RWPE2 (cell line): ENCODE data around the gene ARAP2.

ENCODE experiments used
- ATAC-seq: fragments of 200-7000 bp; cut with Tn5 transposase; 3 replicates; pipeline ENCODE4 v1.9.1; 2021; ENCODE audit warnings: low read depth
- DNase-seq: peaks from one replicate; pipeline ENCODE4 v3.0.0-alpha.2; 2020; ENCODE audit warnings: low spot score
- H3K27ac ChIP-seq: fragments of 450-650 bp; 2 replicates; pipeline ENCODE4 v1.5.1; 2017; ENCODE audit warnings: mild to moderate bottlenecking; ENCODE audit not compliant: poor library complexity, severe bottlenecking
- H3K27me3 ChIP-seq: fragments of 250-450 bp; sonication (Bioruptor Pico); 2 replicates; pipeline ENCODE4 v1.5.1; 2021; ENCODE audit warnings: mild to moderate bottlenecking, moderate library complexity; ENCODE audit not compliant: insufficient read depth, poor library complexity, severe bottlenecking
- H3K36me3 ChIP-seq: fragments of 250-450 bp; sonication (Bioruptor Pico); 2 replicates; pipeline ENCODE4 v1.5.1; 2020; ENCODE audit warnings: low read depth, mild to moderate bottlenecking, moderate library complexity
- H3K4me1 ChIP-seq: fragments of 250-450 bp; sonication (Bioruptor Pico); 2 replicates; pipeline ENCODE4 v1.5.1; 2021; ENCODE audit warnings: mild to moderate bottlenecking, moderate library complexity; ENCODE audit not compliant: insufficient read depth, poor library complexity, severe bottlenecking
- H3K4me3 ChIP-seq: fragments of 250-450 bp; sonication (Bioruptor Pico); 2 replicates; pipeline ENCODE4 v1.5.1; 2021; ENCODE audit warnings: mild to moderate bottlenecking, moderate library complexity; ENCODE audit not compliant: severe bottlenecking
- H3K9me3 ChIP-seq: fragments of 250-450 bp; sonication (Bioruptor Pico); 2 replicates; pipeline ENCODE4 v1.5.1; 2021; ENCODE audit warnings: mild to moderate bottlenecking, moderate library complexity; ENCODE audit not compliant: severe bottlenecking
- CTCF ChIP-seq: fragments of 450-650 bp; IDR thresholded peaks from one replicate; pipeline ENCODE4 v1.5.1; 2017; ENCODE audit warnings: mild to moderate bottlenecking, moderate library complexity; ENCODE audit not compliant: poor library complexity, severe bottlenecking

The ARAP2 gene

DNA sequence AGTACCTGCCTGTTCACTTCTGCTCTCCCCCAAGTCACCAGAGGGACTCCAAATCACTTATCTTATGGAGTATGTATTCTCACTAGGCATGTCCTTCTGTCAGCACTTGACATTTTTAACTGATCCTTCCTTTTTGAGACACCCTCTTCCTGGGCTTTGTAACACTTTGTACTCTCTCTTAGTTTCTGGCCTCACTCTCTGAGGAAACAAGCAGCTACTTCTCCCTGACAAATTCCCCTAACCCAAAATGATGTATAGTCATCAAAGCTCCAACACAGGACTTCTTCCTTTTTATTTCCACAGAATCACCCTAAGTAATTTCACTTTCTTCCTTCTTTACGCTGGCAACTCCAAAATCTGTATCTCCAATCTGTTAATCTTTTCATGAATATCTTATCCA lies 101.8 kb downstream of the ARAP2 start:
- Histone ChIP-seq H3K27ac (no peak overlapping the region), H3K9me3 (no peaks in the 10 kb centered on the region), H3K4me3 (no peak overlapping the region), H3K36me3 (peaks cover under 1% of the 10 kb centered on the region; the same call in 1 of the 2 replicates), H3K27me3 (no peaks in the 10 kb centered on the region), H3K4me1 (peaks cover 8% of the 10 kb centered on the region)
- no peak for DNase-seq
- no peak for ATAC-seq
- no peak for TF ChIP-seq CTCF

GRCh38 chr4:36141186-36141585 lies 103.1 kb downstream of the ARAP2 start:
- no peak overlapping the region for H3K27ac ChIP-seq
- TF ChIP-seq CTCF = no peak
- H3K4me3 ChIP-seq = no peak overlapping the region
- no peaks in the 10 kb centered on the region for H3K27me3 ChIP-seq
- DNase-seq (no peak), ATAC-seq (no peak)
- no peaks in the 10 kb centered on the region for H3K9me3 ChIP-seq
- peaks cover 8% of the 10 kb centered on the region for H3K4me1 ChIP-seq
- no peaks in the 10 kb centered on the region for H3K36me3 ChIP-seq

GRCh38 chr4:36140421-36140820 lies 103.9 kb downstream of the ARAP2 start:
- Histone ChIP-seq H3K27me3 (no peaks in the 10 kb centered on the region), H3K4me3 (no peak overlapping the region), H3K4me1 (peaks cover 8% of the 10 kb centered on the region), H3K27ac (no peak overlapping the region), H3K9me3 (no peaks in the 10 kb centered on the region), H3K36me3 (no peaks in the 10 kb centered on the region)
- ATAC-seq (no peak), DNase-seq (no peak)
- TF ChIP-seq CTCF = no peak

DNA sequence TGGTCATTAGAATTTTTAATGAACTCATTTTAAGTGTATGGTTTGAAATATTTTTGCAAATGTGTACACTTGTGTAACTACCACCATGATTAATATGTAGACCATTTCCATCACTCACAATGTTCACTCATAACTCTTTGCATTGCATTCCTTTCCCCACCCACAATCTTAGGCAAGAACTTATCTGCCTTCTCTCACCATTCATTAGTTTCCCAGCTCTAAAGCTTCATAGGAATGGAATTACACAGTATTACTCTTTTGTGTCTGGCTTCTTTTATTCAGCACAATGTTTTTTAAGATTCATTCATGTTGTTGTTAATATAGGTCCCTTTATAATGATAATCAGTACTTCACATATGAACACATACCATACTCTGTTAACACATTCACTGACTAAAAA lies 106.1 kb downstream of the ARAP2 start:
- no peak for TF ChIP-seq CTCF
- DNase-seq = no peak
- H3K9me3 ChIP-seq = no peaks in the 10 kb centered on the region
- no peak overlapping the region for H3K27ac ChIP-seq
- ATAC-seq = peak; percentile 96
- no peaks in the 10 kb centered on the region for H3K36me3 ChIP-seq
- no peak overlapping the region for H3K4me3 ChIP-seq
- H3K4me1 ChIP-seq = peaks cover 8% of the 10 kb centered on the region
- H3K27me3 ChIP-seq = no peaks in the 10 kb centered on the region

- no peak for TF ChIP-seq CTCF
- H3K9me3 ChIP-seq = no peaks in the 10 kb centered on the region
- ATAC-seq = no peak
- no peak overlapping the region for H3K27ac ChIP-seq
- H3K4me1 ChIP-seq = peaks cover 8% of the 10 kb centered on the region
- H3K36me3 ChIP-seq = no peaks in the 10 kb centered on the region
- DNase-seq = no peak
- H3K27me3 ChIP-seq = no peaks in the 10 kb centered on the region
- no peak overlapping the region for H3K4me3 ChIP-seq
Observed at GRCh38 chr4:36137336-36137735, 107.0 kb downstream of the ARAP2 start.
